A549 (cell line): ENCODE data around the gene TTC28. TPM values are rescaled to one million over a fixed set of nuclear protein-coding genes. Genes with fewer than 3 reads are reported as not detected.

Experiments used
- ATAC-seq, 2 experiments: fragments of 200-7000 bp in 1 of 2; fragments of >200 bp in 1 of 2; cut with Nextera tagmentation in 1 of 2; cut with Tn5 transposase in 1 of 2; 3 replicates each; pipeline versions ENCODE4 v1.8.0 to v1.9.1; 2018 to 2020; ENCODE audit warnings: mild to moderate bottlenecking in 1 of 2, moderate library complexity in 1 of 2
- CTCF ChIA-PET: fragments of 300-600 bp; sonication (Branson Sonifier 250); formaldehyde crosslinking; extraction: SDS; loops from one replicate; lab custom pipeline; 2021; ENCODE audit warnings: antibody characterized with exemption, inconsistent platforms; lab: Yijun Ruan, JAX
- POLR2A ChIA-PET: fragments of 350-600 bp; formaldehyde crosslinking; extraction: SDS; loops from one replicate; lab custom pipeline; 2021; ENCODE audit warnings: antibody characterized with exemption, inconsistent platforms; lab: Yijun Ruan, JAX
- DNase-seq, 2 experiments: peaks; one replicate each; pipeline versions ENCODE4 v3.0.0 to v3.0.0-alpha.2; 2011 to 2016; ENCODE audit warnings: low read depth in 1 of 2, low spot score in 1 of 2
- FAIRE-seq: peaks from 2 replicates; lab custom pipeline; 2011; peaks lifted over from hg19 to GRCh38; lab: Jason Lieb, UNC
- H3K27ac ChIP-seq, 2 experiments: fragments of >200 bp; sonication (Bioruptor Twin); formaldehyde crosslinking; 3 replicates each; pipeline ENCODE4 v1.5.1; 2016 to 2017
- H3K4me1 ChIP-seq: fragments of >200 bp; sonication (Bioruptor Twin); formaldehyde crosslinking; 3 replicates; pipeline ENCODE4 v1.6.1; 2016
- H3K4me2 ChIP-seq: fragments of >200 bp; sonication (Bioruptor Twin); formaldehyde crosslinking; 3 replicates; pipeline ENCODE4 v1.6.1; 2016
- H3K4me3 ChIP-seq: fragments of >200 bp; sonication (Bioruptor Twin); formaldehyde crosslinking; 3 replicates; pipeline ENCODE4 v1.5.1; 2016
- H3K9me3 ChIP-seq: fragments of >200 bp; sonication (Bioruptor Twin); formaldehyde crosslinking; 3 replicates; pipeline ENCODE4 v1.6.1; 2016
- BCL3 ChIP-seq: fragments of >200 bp; sonication (Bioruptor Twin); formaldehyde crosslinking; IDR thresholded peaks from 3 replicates; pipeline ENCODE4 v1.6.1; 2016
- BHLHE40 ChIP-seq: IDR thresholded peaks from 2 replicates; pipeline ENCODE4 v1.6.1; 2012; ENCODE audit warnings: low read depth, low read length, inconsistent platforms
- CBX2 ChIP-seq: fragments of 200-600 bp; sonication (generic); IDR thresholded peaks from 2 replicates; pipeline ENCODE4 v1.6.1; 2016; ENCODE audit warnings: low read depth, mild to moderate bottlenecking, borderline replicate concordance
- CHD2 ChIP-seq: fragments of 150-350 bp; IDR thresholded peaks from 2 replicates; pipeline ENCODE4 v1.6.1; 2014; ENCODE audit warnings: low read length; ENCODE audit not compliant: partially characterized antibody
- CHD4 ChIP-seq: fragments of 200-600 bp; sonication (generic); IDR thresholded peaks from 2 replicates; pipeline ENCODE4 v1.6.1; 2016; ENCODE audit warnings: antibody characterized with exemption, mild to moderate bottlenecking, borderline replicate concordance
- EHF ChIP-seq: fragments of 250-450 bp; sonication (Bioruptor Pico); IDR thresholded peaks from 2 replicates; pipeline ENCODE4 v1.5.0; 2020; ENCODE audit warnings: mild to moderate bottlenecking
- EP300 ChIP-seq, 2 experiments: fragments of >200 bp; sonication (Bioruptor Twin); formaldehyde crosslinking; IDR thresholded peaks; 2 replicates in 1 of 2; 3 replicates in 1 of 2; pipeline ENCODE4 v1.6.1; 2016 to 2017
- ESRRA ChIP-seq: fragments of 150-350 bp; IDR thresholded peaks from 2 replicates; pipeline ENCODE4 v1.6.1; 2014; ENCODE audit warnings: mild to moderate bottlenecking, low read length, borderline replicate concordance
- FOSB ChIP-seq: fragments of 250-450 bp; sonication (Bioruptor Pico); IDR thresholded peaks from 2 replicates; pipeline ENCODE4 v1.5.0; 2020; ENCODE audit warnings: mild to moderate bottlenecking, moderate library complexity
- GATA3 ChIP-seq: IDR thresholded peaks from 2 replicates; pipeline ENCODE4 v1.6.1; 2012; ENCODE audit warnings: borderline replicate concordance
- HOXB5 ChIP-seq: fragments of 250-450 bp; sonication (Bioruptor Pico); IDR thresholded peaks from 2 replicates; pipeline ENCODE4 v1.5.0; 2020; ENCODE audit warnings: mild to moderate bottlenecking, moderate library complexity
- JUN ChIP-seq, 2 experiments: fragments of >200 bp; sonication (Bioruptor Twin); formaldehyde crosslinking; IDR thresholded peaks; 2 replicates in 1 of 2; 3 replicates in 1 of 2; pipeline ENCODE4 v1.6.1; 2016 to 2017
- PBX3 ChIP-seq: IDR thresholded peaks from 2 replicates; pipeline ENCODE4 v1.6.1; 2012
- POLR2AphosphoS2 ChIP-seq: conservative IDR thresholded peaks from 2 replicates; pipeline ENCODE4 v1.6.1; 2012; ENCODE audit warnings: low read length, improper control_type of control experiment, inconsistent platforms
- RAD21 ChIP-seq, 2 experiments: fragments of >200 bp in 1 of 2; sonication (Bioruptor Twin) in 1 of 2; formaldehyde crosslinking in 1 of 2; IDR thresholded peaks in 1 of 2; conservative IDR thresholded peaks in 1 of 2; 2 replicates in 1 of 2; 3 replicates in 1 of 2; pipeline ENCODE4 v1.6.1; 2012 to 2018; ENCODE audit warnings: inconsistent platforms in 1 of 2
- RCOR1 ChIP-seq: fragments of 150-350 bp; IDR thresholded peaks from 2 replicates; pipeline ENCODE4 v1.6.1; 2014; ENCODE audit warnings: antibody characterized with exemption, low read length, low read depth
- SMC3 ChIP-seq: fragments of >200 bp; sonication (Bioruptor Twin); formaldehyde crosslinking; IDR thresholded peaks from 3 replicates; pipeline ENCODE4 v1.6.1; 2018; ENCODE audit warnings: inconsistent platforms
- TP53 ChIP-seq: fragments of 250-450 bp; sonication (Bioruptor Pico); IDR thresholded peaks from 2 replicates; pipeline ENCODE4 v1.5.0; 2021; ENCODE audit warnings: mild to moderate bottlenecking, moderate library complexity
- ZC3H11A ChIP-seq: fragments of 450-650 bp; IDR thresholded peaks from 2 replicates; pipeline ENCODE4 v1.6.1; 2014; ENCODE audit warnings: antibody characterized with exemption, mild to moderate bottlenecking
- ZNF302 ChIP-seq: fragments of 250-450 bp; sonication (Bioruptor Pico); IDR thresholded peaks from 2 replicates; pipeline ENCODE4 v1.9.0; 2021; ENCODE audit warnings: inconsistent platforms, mild to moderate bottlenecking, moderate library complexity
- ZSCAN20 ChIP-seq: fragments of 250-450 bp; sonication (Bioruptor Pico); IDR thresholded peaks from 2 replicates; pipeline ENCODE4 v1.8.0; 2022; ENCODE audit warnings: mild to moderate bottlenecking, moderate library complexity
- WGBS: methylation state at CpG from one replicate; pipeline ENCODE4 v1.1.6; 2017; ENCODE audit errors: missing lambda C conversion rate; 5-methylcytosine and 5-hydroxymethylcytosine counted together
- polyA plus RNA-seq, 4 experiments: library from polyadenylated mRNA; depleted of rRNA in 3 of 4; stranded (reverse); fragments of >200 nt; fragmentation: RNase III in 1 of 4; extraction: RNeasy Plus Mini Kit Qiagen cat#74134 plus additional on column Dnase treatment in 1 of 4; gene quantifications; 2 replicates in 3 of 4; 3 replicates in 1 of 4; pipeline ENCODE4 v1.2.3, GENCODE V29; 2011 to 2017

TTC28 gene
- polyA plus RNA-seq, 2 of the 4 experiments (the other 2 are of a cell fraction) = 2.6 to 3.8 TPM

- Histone ChIP-seq H3K4me1 (no peaks in the 10 kb centered on the region), H3K4me3 (no peak overlapping the region), H3K9me3 (no peaks in the 10 kb centered on the region), H3K27ac (no peak overlapping the region), H3K4me2 (no peak overlapping the region)
- POLR2A ChIA-PET = no interaction called here
- ATAC-seq = no peak
- no peak for FAIRE-seq
- TF ChIP-seq HOXB5 (no peak), BHLHE40 (no peak), EP300 (IDR thresholded peaks at IDR 0.05) (no peak), TP53 (CRISPR knock-in tag) (no peak), CHD2 (no peak), EHF (CRISPR knock-in tag) (no peak), ESRRA (no peak), JUN (IDR thresholded peaks at IDR 0.05) (no peak), ZSCAN20 (no peak), GATA3 (no peak), CHD4 (no peak), BCL3 (no peak), RCOR1 (no peak), PBX3 (no peak), RAD21 (conservative IDR thresholded peaks at IDR 0.05 in 1 of 2, IDR thresholded peaks at IDR 0.05 in 1 of 2) (no peak), SMC3 (no peak), ZNF302 (CRISPR knock-in tag) (no peak), ZC3H11A (no peak)
- WGBS = 97% methylated on average over 4 of the region's 5 CpGs
- CTCF ChIA-PET = no interaction called here
- no peak for DNase-seq
Measured at GRCh38 chr22:27986937-27987336, 692.7 kb downstream of the TTC28 start.

- DNase-seq (no peak), FAIRE-seq (no peak), ATAC-seq (no peak)
- Histone ChIP-seq H3K4me1 (no peaks in the 10 kb centered on the region), H3K9me3 (no peaks in the 10 kb centered on the region), H3K4me3 (no peak overlapping the region), H3K27ac (no peak overlapping the region), H3K4me2 (no peak overlapping the region)
- POLR2A ChIA-PET = no interaction called here
- 90% methylated on average over 5 of the region's 5 CpGs for WGBS
- TF ChIP-seq GATA3 (no peak), CHD2 (no peak), POLR2AphosphoS2 (no peak), EP300 (IDR thresholded peaks at IDR 0.05) (no peak), BHLHE40 (no peak), ZC3H11A (no peak), BCL3 (no peak), CBX2 (no peak), FOSB (CRISPR knock-in tag) (no peak), TP53 (CRISPR knock-in tag) (no peak)
- TF ChIP-seq, all 56 proteins: peak for 0
- CTCF ChIA-PET = no interaction called here
Measured at GRCh38 chr22:27986459-27986858, 693.2 kb downstream of the TTC28 start.
